IPS-18c (cell line): Measurements from ENCODE around the gene CCDC116.
"Not testable (repeated sequence)": the region's sequence is repeated elsewhere in the genome, so short reads cannot be mapped to it uniquely, and the experiment has no call there.

Source experiments
- H3K4me3 ChIP-seq: 2 replicates; pipeline ENCODE4 v1.7.0; 2013; ENCODE audit warnings: low read depth, mild to moderate bottlenecking, low read length, moderate library complexity; ENCODE audit not compliant: insufficient read depth
- H3K9me3 ChIP-seq: one replicate; pipeline ENCODE4 v1.6.1; 2013; ENCODE audit warnings: mild to moderate bottlenecking, low read length, moderate library complexity; ENCODE audit not compliant: control insufficient read depth, insufficient read depth

The CCDC116 gene, protein sequence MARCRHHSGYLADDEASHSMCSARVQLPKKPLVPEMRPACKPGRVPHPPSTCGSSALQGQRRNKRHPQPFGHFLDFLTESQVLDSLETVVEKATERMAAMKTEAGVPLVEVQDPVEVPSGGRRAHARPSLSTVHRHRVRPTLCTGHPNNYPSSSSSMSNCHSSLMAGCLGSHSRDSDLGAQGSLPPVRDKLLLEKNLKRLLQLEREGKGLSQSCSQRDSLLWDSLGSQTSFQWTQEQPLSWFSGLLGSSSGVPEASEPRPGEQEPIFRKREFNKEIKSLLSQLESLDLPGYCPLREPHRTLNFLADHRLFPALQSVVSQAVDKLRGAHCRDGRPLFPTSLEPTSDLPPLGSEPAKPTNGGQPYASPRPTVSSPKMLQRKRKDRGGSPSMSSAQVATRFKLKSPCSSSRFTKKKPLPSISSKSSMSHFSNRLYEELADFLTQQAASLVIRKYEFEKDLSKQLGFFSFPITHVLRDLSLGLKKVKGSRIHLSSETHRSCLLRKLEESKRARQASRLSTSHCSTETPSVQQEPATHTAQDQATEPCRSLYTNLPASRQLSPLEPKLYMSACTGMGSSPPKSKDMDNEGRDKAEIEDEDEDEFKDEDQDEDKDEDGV

DNA sequence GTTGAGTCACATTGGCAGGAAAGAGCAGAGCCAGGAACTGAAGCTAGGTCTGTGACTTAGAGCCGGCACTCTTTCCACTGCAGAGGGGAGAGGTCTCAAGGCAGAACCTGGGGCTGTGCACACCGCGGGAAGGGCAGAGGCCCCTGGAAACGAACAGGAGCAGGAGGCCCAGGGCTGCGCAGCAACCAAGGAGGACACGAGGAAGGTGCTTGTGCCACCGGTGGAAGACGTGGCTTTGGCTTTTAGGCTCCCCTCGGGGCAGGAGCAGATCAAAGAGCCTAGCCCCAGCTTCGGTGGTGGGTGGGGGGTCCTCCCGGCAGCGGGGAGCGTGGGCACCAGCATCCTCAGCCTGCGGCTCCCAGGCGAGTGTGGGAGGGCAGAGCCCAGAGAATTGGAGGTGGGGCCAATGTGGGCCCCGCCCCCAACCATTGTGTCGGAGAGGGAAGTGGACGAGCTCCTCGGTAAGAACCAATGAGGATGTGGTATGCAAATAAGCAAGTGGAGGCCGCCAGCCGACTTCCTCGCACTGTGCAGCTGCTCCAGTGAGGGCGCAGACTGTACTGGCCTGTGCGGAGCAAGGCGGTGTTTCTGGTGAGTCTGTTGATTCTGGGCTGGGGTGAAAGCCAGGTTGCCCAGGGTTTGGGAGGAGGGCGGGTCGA, at the start of gene CCDC116:
Gene CCDC116 (plus strand): TSS at position 524 of the 659 bp plus-strand sequence. CDS start 422 bp downstream, outside the sequence.
- H3K9me3 ChIP-seq: peaks cover 6% of the 10 kb centered on the region
- H3K4me3 ChIP-seq: no peak within 1 kb of the TSS

DNA sequence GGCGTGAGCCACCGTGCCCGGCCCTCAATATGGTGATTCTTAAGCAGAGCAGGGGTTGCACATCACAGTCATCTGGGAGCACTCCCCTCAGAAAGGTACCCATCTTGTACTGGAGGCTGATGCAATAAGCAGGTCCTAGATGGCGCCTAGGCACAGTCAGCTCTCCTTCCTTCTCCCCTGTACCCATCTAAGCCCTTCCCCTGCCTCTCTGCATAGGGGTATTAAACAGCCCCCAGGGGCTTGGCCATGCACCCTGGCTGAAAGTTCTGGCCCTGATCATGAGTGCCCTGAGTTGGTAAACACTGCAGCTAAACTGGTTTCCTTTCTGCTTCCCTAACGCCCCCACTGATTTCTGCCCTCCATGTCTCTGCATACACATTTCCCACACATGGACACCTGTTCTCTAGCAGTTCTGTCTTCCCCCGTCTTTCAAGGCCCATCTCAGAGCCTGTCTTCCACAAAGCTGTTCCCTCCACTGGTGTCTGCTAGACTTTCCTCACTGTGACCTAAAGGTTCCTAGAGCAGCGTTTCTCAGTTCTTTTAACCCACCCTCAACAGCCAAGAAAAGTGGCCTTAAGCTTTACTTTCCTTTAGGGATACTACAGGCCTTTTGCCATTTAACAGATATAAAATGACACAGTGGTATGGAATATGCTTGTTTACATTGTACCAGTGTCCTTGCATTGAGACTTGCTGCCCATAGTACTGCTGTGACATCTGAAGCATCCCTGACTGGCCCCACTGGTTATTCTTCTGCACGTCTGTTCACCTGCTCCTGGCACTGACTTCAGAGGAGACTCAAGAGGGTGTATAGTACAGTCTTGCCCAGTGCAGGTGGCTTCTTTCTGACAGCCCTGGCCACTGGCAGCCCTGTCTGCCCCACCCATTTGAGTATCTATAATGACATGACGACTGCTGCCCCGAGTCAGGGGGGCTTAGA, 49.5 kb upstream of the CCDC116 start:
- Histone ChIP-seq H3K4me3 (no peak overlapping the region), H3K9me3 (no peaks in the 10 kb centered on the region)

GRCh38 chr22:21585389-21585788, 47.2 kb upstream of the CCDC116 start:
- Histone ChIP-seq H3K4me3 (no peak overlapping the region), H3K9me3 (no peaks in the 10 kb centered on the region)

- no peak overlapping the region for H3K4me3 ChIP-seq
Measured at GRCh38 chr22:21587803-21588611, 44.6 kb upstream of the CCDC116 start.

DNA sequence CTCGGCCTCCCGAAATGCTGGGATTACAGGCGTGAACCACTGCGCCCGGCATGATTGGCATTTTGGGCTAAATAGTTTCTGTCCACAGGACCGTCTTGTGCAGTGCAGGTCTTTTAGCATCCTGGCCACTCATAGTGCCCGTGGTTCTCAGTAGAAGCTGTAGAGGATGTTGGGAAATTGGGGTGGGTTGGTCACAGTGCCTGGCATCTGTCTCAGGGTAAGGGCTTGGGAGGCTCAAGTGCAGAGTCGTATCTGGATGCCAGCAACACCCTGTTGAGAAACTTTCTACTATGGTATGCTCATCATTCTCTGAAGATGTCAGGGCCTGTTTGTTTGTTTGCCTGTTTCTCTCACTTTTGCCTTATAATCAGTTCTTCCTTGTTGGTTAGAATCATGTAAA, 43.2 kb upstream of the CCDC116 start:
- Histone ChIP-seq H3K9me3 (no peaks in the 10 kb centered on the region), H3K4me3 (no peak overlapping the region)

More at GRCh38 chr22:21587803-21588611, 44.6 kb upstream of the CCDC116 start:
- H3K9me3 ChIP-seq: no peaks in the 10 kb centered on the region

DNA sequence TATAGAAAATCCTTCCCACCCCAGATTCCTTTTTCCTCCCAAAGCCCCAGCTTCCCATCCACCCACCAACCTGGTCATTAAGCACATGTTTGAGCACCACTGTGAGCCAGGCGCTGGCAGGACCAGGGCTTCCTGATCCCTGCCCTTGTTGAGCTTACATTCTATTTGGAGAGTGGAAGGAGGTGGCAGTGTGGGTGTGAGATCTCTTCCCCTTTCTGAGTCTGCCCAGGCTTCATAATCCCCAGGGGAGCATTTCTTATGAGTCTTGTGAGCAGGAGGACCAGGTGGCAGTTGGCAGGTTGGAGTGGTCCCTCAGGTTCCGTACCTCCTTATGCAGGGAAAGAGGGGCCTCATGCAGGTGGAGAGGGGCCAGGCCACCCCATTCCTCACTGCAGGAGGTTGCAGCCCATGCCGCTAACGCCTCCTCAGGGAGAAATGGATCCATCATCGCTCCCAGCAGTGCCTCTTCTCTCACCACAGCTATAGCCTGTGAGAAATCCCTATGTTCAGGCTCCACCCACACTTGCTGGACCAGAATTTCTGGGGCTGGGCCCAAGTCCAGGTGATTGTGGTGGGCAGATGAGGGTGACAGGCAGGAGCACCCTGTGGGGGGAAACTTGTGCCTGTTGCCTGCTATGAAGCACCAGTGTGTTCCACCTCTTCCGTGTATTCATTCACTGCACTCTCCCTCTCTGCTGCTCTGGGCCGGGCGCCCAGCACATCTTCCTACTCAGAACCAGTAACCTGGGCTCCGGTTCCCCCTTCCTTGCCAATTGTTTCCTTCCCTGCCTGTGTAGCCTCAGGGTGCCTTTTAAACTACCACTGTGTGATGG, 41.5 kb upstream of the CCDC116 start:
- H3K9me3 ChIP-seq: no peaks in the 10 kb centered on the region
- H3K4me3 ChIP-seq: no peak overlapping the region

DNA sequence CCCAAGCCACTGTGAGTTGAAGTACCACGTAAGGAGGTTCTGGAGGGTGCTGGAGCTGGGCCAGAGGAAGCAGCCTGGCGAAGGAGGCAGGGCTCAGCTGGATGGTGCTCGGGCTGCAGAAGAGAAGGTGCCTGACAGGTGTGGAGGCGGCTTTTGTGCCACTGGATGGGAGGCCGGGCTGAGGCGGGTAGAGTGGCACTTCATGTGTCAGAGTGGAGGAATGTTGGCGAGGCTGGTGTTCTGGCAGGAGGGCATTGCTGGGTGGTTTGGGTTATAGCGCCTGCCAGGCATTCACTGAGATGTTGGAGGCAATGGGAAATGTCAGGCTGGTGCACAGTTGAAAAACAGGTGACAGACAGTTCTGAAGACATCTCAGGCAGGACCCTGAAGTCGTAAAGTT, 40.9 kb upstream of the CCDC116 start:
- Histone ChIP-seq H3K9me3 (no peaks in the 10 kb centered on the region), H3K4me3 (no peak overlapping the region)

- H3K4me3 ChIP-seq: no peak overlapping the region
- no peaks in the 10 kb centered on the region for H3K9me3 ChIP-seq
Measured at GRCh38 chr22:21592422-21592821, 40.1 kb upstream of the CCDC116 start.

DNA sequence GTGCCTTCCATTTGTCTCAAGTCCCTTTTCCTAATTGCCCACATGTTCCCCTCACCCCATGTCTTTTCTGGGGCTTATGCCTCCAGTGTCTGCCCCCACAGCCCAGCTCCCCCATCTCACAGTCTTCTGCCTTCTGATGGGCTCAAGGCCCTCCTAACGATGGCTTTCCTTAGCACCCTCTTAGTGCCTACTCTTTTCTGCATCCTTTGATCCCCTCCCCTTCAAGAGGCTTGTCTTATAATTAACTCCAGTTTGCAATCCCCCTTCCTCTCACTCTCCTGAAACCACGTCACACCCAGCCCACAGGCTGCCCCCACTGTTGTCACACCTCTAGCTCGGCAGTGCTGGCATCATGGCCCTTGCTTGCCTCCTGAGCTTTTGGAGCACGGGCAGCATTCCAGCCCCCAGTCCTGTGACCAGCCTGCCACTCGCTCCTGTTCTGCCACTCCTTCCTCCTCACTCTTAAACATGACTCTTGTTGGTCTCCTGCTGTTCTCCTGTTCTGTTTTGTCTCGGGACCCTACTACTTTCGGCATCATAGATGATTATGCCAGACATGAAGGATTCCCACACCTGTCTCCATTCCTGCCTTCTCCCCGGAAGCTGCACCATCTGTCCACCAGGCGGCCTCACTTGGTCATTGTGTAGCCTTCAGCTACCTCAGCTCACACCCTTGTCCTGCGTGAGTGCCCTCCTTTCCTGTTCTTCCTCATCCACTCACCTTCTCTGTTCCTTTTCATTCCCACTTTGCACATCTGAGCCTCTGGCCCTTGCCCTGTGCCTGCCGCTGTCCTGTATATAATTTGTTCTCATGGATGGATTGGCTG, 38.9 kb upstream of the CCDC116 start:
- no peaks in the 10 kb centered on the region for H3K9me3 ChIP-seq
- no peak overlapping the region for H3K4me3 ChIP-seq

- Histone ChIP-seq H3K4me3 (no peak overlapping the region), H3K9me3 (no peaks in the 10 kb centered on the region)
Measured at GRCh38 chr22:21594865-21595452, 37.6 kb upstream of the CCDC116 start.

GRCh38 chr22:21596356-21597135, 36.0 kb upstream of the CCDC116 start:
- H3K9me3 ChIP-seq, H3K4me3 ChIP-seq: not testable (repeated sequence)

DNA sequence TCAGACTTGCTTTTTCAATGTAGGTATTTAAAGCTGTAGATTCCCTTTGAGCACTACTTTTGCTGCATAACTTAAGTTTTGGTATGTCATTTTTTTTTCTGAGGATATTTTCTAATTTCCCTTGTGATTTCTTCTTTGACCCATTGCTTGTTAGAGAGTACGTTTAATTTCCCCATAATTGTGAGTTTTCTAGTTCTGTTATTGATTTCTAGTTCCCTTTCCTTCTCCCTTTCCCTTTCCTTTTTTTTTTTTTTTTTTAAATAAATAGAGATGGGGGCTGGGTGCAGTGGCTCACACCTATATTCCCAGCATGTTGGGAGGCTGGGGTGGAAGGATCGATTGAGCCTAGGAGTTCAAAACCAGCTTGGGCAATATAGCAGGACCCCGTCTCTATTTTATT, 34.3 kb upstream of the CCDC116 start:
- H3K9me3 ChIP-seq: no peaks in the 10 kb centered on the region

GRCh38 chr22:21599053-21599893, 33.3 kb upstream of the CCDC116 start:
- H3K9me3 ChIP-seq: no peaks in the 10 kb centered on the region
- H3K4me3 ChIP-seq: no peak overlapping the region

More for the DNA sequence above, 34.3 kb upstream of the CCDC116 start:
- no peak overlapping the region for H3K4me3 ChIP-seq
